HG03159 (cell line): Measurements from ENCODE around the gene IRF4.

Experiments
- ATAC-seq: cut with Tn5 transposase; IDR thresholded peaks from one replicate; pipeline ENCODE4 v1.9.1; 2021; ENCODE audit warnings: mild to moderate bottlenecking, moderate library complexity; ENCODE audit not compliant: unreplicated experiment

Gene IRF4

DNA sequence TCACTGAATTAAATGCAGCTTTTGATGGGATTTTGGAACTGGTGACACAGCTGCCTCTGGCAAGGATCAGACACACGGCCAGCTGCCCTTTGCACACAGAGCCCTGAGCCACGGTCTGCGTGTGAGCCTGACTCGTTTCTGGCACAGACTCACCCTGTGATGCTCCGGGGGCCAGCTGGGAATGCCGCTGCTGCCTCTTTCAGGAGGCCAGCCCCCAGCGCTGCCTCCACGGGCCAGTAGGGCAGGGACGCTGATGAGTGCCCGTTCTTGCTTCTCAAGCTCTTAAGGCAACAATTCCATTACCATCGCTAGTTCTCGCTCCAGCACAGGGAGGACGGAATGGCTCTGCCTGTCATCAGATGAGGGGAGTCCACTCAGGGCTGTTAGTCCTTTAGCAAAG is 61.6 kb downstream of the IRF4 start:
- no peak for ATAC-seq

DNA sequence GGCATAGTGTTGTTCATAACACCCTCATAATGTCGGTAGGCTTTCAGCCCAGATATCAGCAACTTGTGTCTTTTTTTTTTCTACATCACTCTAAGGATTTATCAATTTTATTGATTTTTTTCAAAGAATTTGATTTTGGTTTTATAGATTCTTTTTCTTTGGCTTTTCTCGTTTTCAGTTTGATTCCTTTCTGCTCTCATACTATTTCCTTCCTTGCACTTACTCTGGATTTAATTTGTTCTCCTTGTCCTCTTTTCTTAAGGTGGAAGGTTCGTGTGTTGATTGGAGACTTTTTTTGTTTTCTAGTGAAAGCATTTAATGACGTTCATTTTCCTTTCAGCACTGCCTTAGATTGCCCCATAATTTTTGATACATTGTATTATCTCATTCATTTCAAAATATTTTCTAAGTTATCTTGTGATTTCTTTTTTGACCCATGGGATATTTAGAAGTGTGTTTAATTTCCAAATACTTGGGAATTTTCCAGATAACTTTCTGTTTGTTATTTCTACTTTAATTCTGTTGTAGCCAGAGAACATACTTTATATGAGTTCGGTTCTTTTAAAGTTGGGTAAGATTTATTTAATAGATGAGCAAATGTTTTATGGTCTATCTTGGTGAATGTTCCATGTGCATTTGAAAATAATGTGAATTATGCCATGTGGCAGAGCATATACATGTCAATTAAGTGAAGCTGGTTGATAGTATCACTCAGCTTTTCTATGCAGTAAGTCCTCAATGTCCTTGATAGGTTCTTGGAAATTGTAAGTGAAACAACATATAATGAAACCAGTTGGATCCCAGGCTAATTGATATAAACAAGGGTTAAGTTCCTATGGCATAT is 62.8 kb downstream of the IRF4 start:
- no peak for ATAC-seq

DNA sequence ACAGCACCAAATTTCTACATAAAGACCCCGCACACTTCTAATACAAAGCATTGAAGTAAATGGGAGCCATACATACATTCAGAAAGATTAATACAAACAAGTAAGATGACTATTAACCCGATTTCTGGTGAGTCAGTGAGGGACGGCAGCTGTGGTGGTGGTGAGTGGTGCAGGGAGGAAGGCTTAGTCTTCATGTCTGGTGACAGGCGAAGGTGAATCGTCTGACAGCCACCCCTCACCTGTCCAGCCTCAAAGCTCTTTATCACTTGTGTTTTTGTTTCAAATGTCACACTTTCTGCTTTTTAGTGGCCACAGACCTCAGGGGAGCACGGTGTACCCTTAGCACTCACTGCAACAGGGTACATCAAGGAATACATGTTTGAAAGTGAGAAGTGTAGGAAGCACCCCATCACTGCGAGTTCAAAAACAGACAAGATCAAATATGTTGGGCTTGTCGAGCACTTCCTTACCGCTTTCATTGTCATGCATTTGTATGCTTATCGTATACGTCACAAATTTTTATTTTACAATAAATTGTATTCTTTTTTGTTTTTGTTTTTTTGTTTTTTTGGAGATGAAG is 63.5 kb downstream of the IRF4 start:
- no peak for ATAC-seq

DNA sequence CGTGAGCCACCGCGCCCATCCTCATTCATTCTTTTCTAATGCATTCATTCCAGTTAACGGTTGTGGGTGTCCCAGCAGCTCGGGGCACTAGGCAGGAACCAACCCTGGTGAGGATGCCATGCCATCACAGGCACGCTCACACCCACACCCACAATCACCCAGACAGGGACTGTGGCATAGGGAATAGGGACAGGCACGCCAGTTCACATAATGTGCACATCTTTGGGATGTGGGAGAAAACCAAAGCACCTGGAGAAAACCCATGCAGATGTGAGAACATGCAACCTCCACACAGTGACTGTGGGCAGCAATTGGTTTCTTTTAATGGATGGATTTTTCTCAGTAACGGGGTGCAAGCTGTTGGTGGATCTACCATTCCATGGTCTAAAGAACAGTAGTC is 64.3 kb downstream of the IRF4 start:
- ATAC-seq, result no peak

DNA sequence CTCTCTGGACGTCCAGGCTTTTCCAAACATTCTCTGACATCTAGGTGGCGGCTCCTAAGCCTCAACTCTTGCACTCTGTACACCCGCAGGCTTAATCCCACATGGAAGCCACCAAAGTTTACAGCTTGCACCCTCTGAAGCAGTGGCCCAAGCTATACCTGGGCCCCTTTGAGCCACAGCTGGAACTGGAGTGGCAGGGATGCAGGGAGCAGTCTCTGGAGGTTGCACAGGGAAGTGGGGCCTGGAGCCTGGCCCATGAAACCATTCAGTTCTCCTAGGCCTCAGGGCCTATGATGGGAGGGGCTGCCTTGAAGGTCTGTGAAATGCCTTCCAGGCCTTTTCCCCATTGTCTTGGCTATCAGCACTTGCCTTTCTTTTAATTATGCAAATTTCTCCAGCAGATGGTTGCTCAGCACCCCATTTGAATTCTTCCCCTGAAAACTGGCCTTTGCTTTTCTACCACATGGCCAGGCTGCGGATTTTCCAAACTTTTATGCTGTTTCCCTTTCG is 64.9 kb downstream of the IRF4 start:
- no peak for ATAC-seq

DNA sequence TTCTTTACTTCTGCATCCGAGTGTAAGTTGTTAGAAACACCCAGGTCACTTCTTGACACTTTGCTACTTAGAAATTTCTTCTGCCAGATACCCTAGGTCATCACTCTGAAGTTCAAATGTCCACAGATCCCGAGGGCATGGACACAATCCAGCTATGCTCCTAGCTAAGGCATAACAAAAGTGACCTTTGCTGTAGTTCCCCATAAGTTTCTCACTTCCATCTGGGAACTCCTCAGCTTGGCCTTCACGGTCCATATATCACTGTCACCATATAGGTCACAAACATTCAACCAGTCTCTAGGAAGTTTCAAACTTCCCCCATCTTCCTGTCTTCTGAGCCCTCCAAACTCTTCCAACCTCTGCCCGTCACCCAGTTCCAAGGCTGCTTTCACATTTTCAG is 65.3 kb downstream of the IRF4 start:
- no peak for ATAC-seq
